ENCODE data around the gene SLC4A8. TPM values are rescaled to one million over a fixed set of nuclear protein-coding genes. Genes with fewer than 3 reads are reported as not detected.

The SLC4A8 gene
- total and polyA plus RNA-seq, 9 of the 15 experiments (the other 6 are each of a cell fraction or from before 2014, with no cell fraction given), result 0.04 to 1.5 (median 0.12) TPM; not detected in 2

GRCh38 chr12:51450333-51450732 is 25.7 kb downstream of the SLC4A8 start:
- Histone ChIP-seq H3K9ac (ENCODE audit: insufficient read depth in 1 of 2, low read depth in 2 of 2, low read length in 2 of 2) (no peak overlapping the region), H3K4me2 (ENCODE audit: insufficient read depth, low read length) (no peak overlapping the region), H3K9me3 (replicated peaks; ENCODE audit: control insufficient read depth, insufficient read depth, low read depth, low read length) (no peaks in the 10 kb centered on the region), H3K27ac (ENCODE audit: extremely low read depth, low read depth, low read length) (no peak overlapping the region), H3K27me3 (ENCODE audit: control insufficient read depth in 2 of 2, insufficient read depth in 2 of 2, low read length in 2 of 2) (peaks cover 2 to 11% of the 10 kb centered on the region in 2 experiments; a peak in 2 of 5 replicates), H2AFZ (ENCODE audit: low read depth, low read length) (no peak overlapping the region), H4K20me1 (replicated peaks; ENCODE audit: control insufficient read depth, insufficient read depth, low read length) (no peaks in the 10 kb centered on the region), H3K36me3 (ENCODE audit: control insufficient read depth, insufficient read depth, low read length) (no peaks in the 10 kb centered on the region), H3K79me2 (ENCODE audit: control insufficient read depth, insufficient read depth, low read length) (no peaks in the 10 kb centered on the region), H3K4me1 (replicated peaks in 1 of 2; ENCODE audit: control insufficient read depth in 2 of 2, insufficient read depth in 2 of 2, low read length in 2 of 2) (peaks cover 0 to 3% of the 10 kb centered on the region in 2 experiments; a peak in 1 of 5 replicates), H3K4me3 (no peak overlapping the region), H3K9me1 (ENCODE audit: control insufficient read depth, insufficient read depth, low read length) (no peaks in the 10 kb centered on the region)
- ATAC-seq (no peak), FAIRE-seq (no peak), DNase-seq (ENCODE audit: extremely low read depth in 1 of 4, low spot score in 3 of 4) (no peak)
- ChIA-PET CTCF (ENCODE audit: low intra/inter-chr PET ratio) (no interaction called here), POLR2A (interaction anchor here (1.1 kb wide), 1 partner anchor 9 kb away, joined by 3 read pairs; no protein-coding TSS in a partner anchor)
- intact Hi-C loops (cut with micrococcal nuclease), result no loop called here
- 0% methylated on average over 1 of the region's 1 CpG for WGBS (ENCODE audit: insufficient coverage, low coverage, missing lambda C conversion rate)
- in situ Hi-C loops (cut with MboI), result no loop called here
- BruUV-seq (replicated peaks), result no TSS peak
- no peak for TF ChIP-seq FOXJ3 (CRISPR knock-in tag; IDR thresholded peaks at IDR 0.05)
- no peak for TF ChIP-seq CAMTA2 (CRISPR knock-in tag; conservative IDR thresholded peaks at IDR 0.05)
- no peak for TF ChIP-seq AFF4 (CRISPR knock-in tag; IDR thresholded peaks at IDR 0.05)
- TF ChIP-seq BCLAF1 (IDR thresholded peaks at IDR 0.05; ENCODE audit: borderline replicate concordance in 1 of 2, control insufficient read depth in 1 of 2, low read depth in 2 of 2, low read length in 1 of 2), result no peak
- TF ChIP-seq E4F1 (CRISPR knock-in tag; IDR thresholded peaks at IDR 0.05; ENCODE audit: borderline replicate concordance), result no peak
- TF ChIP-seq SIN3B (IDR thresholded peaks at IDR 0.05; ENCODE audit: low read depth), result no peak
- TF ChIP-seq ZBTB11 (CRISPR knock-in tag; IDR thresholded peaks at IDR 0.05), result no peak
- no peak for TF ChIP-seq NR2F6 (CRISPR knock-in tag; IDR thresholded peaks at IDR 0.05)

Measured in K562 (cell line).